Femur (tissue), 1 donor: ENCODE data around the gene MYO6.
"Not testable (repeated sequence)": the region's sequence is repeated elsewhere in the genome, so short reads cannot be mapped to it uniquely, and the experiment has no call there.

Experiments
- DNase-seq: peaks from one replicate; pipeline ENCODE4 v3.0.0-alpha.2; 2017

Gene MYO6

DNA sequence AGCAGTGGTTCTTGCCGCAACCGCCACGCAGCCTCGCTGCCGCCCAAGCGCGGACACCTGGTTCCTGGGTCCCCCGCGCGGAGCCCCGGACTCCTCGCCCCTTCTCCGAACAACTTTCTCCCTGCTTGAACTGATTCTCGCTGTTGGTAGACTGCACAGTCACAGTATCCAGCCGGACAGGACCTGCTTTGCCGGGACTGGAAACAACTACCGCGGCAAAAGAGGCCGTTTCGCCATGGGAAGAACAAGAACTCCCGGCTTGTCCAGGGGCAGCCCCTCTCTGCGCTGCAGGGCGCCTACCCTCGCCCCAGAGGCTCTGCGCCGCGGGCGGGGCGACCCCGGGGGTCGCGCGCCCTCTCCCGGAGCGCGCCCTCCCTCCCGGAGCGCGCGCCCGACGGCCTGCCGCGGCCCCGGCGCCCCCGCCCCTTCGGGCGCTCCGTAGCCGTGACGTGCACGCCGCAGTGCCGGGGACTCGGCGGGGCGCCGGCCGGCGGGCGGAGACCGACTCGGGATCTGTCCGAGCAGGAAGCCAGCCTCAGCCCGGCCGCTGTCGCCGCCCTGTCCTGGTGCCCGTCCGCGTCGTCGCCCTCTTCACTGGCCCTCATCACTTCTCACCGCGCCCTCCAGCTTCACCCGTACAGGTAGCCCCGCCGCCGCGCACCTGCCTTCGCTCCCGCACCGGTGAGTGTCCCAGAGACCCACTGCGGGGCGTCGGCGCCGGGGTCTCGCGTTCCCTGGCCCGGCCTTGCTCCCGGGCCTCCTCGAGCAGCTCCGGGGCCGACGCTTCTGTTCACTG lies at the start of gene MYO6:
Gene MYO6, plus strand, starts transcription at position 497 of the 796 bp plus-strand sequence. CDS start 68,309 bp downstream, outside the sequence.
- peak; percentile 78 for DNase-seq

DNA sequence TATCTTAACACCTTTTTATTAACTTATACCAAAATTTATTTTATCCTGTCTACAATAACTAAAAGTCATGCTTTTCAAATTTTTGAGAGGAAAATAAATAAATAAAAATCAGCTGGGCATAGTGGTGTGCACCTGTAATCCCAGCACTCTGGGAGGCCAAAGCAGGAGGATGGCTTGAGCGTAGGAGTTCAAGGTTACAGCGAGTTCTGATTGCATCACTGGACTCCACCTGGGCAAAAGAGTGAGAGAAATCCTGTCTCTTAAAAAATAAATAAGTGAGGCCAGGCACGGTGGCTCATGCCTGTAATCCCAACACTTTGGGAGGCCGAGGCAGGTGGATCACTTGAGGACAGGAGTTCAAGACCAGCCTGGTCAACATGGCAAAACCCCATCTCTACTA lies 40.7 kb upstream of the MYO6 start:
- not testable (repeated sequence) for DNase-seq

DNA sequence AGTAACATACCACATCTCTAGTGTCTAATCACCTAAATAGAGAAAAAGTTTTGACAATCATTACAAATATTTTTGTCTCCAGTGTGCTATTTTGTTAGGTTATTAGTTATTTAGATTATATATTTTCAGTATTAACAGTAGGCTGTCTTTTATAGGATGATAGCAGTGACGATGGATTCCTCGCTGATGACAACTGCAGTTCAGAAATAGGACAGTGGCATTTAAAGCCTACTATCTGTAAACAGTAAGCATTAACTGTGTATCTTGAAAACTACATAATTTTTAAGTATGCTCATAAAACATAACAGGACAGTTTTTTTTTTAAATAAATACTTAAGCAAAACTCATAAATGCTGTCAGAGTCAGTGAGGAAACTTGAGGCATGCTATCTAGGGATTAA lies 37.9 kb upstream of the MYO6 start:
- DNase-seq: no peak

DNA sequence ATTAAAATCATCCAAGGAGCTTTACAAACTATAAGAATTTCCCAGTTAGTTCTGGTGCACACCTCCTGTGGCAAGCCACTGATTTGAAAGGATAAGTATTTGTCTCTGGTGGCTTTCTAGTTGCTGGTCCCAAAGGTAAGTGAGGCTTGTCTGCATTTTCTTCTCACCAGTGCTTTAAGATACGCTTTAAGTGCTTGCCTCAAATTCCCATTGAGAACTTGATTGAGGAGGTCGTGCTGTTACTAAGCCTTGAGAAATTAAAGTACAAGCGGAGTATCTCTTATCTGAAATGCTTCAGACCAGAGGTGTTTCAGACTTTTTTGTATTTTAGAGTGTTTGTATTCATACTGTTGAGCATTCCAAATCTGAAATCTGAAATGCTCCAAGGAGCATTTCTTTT lies 29.9 kb upstream of the MYO6 start:
- no peak for DNase-seq

DNA sequence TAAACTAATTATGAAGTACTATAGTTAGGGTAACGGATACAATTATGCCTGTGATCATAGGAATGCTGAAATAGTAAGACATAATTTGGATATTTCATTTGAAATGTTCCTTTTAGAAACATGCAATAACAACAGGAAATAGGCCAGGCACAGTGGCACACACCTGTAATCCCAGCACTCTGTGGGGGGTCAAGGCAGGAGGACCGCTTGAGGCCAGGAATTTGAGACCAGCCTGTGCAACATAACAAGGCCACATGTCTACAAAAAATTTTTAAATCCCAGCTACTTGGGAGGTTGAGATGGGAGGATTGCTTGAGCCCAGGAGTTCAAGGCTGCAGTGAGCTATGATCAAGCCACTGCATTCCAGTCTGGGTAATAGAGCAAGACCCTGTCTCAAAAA lies 25.7 kb upstream of the MYO6 start:
- DNase-seq: no peak

DNA sequence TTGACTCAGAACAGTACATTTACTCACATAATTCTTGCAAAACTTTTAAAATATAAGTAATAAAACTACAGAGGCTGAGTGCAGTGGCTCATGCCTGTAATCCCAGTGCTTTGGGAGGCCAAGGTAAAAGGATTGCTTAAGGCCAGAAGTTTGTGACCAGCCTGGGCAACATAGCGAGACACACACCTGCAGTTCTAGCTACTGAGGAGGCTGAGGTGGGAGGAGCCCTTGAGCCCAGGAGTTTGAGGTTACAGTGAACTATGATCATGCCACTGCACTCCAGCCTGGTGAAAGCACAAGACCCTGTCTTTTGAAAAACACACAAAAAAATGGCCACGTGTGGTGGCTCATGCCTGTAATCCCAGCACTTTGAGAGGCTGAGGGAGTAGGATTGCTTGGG lies 21.8 kb upstream of the MYO6 start:
- no peak for DNase-seq

DNA sequence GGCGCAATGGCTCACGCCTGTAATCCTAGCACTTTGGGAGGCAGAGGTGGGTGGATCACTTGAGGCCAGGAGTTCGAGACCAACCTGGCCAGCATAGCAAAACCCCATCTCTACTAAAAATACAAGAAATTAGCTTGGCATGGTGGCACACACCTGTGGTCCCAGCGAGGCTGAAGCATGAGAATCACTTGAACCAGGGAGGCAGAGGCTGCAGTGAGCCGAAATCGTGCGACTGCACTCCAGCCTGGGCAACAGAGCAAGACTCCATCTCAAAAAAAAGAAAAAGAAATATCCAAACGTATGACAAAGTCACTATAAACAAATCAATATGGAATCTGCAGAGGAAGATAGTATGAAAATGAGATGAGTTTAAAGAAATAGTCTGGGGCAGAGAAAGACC lies 18.0 kb upstream of the MYO6 start:
- DNase-seq: not testable (repeated sequence)

DNA sequence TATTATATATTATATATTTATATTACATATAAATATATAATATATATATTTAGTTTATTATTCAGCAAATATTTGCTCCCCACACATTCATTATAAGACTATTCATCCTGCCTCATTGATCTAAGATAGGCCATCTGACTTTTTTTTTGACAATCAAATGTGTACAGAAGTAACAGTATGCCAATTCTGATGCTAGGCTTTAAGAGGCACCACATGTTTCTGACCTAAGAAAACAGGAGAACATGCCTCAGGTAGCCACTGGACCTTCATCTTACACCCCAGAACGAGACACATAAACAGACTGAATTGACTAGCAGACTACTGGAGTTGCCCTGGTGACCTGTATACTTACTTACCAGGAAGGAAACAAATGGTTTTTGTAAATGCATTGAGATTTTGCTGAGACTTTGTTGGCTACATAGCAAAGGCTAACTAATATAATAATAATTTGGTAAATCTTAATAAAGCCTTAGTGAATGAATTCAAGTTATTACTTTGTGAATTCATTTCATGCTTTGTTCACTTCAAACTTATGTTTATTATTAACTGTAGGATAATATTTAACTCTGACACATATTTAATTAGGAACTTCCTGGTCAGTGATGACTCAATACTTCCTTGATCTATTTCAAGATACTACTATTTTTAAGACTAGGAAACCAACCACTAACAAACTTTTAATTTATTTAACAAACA lies 13.4 kb upstream of the MYO6 start:
- DNase-seq: no peak

DNA sequence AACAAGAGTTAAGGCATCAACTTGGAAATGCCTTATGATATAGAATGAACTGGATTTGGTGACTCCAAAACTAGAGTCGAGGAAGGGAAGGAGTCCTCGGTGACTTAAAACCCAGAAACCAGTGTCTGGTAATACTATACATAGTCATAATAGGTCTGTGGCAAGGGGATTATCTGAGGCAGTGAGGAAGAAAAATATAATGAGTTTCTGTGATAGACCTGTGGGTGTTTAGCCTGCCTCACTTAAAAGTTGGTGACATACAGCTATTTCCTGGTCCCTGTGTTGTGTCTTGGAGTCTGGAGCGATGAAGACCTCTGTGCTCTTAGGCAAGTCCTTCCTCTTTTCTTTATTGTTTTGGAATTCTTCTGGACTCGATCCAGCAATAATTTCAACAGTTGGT lies 5.1 kb upstream of the MYO6 start:
- no peak for DNase-seq

DNA sequence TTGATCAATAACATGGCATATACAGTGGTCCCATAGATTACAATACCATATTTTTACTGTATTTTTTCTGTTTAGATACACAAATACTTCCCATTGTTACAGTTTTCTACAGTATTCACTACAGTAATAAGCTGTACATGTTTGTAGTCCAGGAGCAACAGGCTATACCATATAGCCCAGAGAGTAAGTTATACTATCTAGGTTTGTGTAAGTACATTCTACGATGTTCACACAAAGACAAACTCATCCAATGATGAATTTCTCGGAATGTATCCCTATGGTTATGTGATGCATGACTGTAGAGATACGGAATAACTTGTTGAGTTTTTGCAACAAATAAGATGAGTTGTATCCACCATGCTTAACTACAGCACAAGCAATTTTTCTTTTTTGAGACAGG lies 3.6 kb upstream of the MYO6 start:
- DNase-seq: no peak

DNA sequence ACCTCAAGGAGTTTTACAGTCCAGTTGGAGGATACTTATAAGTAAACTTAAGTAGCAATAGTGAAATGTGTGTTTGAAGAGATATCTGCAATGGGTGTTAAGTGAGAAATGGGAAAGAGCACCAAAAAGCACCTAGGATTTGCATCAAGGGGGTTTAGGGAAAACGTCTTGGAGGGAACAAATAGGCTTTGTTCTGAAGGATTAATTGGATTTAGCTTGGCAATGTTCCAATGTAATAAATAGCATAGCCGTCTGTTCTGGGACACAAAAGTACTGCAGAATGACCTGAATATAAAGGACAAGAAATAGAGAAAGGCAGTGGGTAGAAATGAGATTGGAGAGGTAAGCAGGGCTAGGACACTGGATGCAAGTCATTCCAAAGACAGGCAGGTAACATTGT lies 2.8 kb upstream of the MYO6 start:
- DNase-seq: no peak

DNA sequence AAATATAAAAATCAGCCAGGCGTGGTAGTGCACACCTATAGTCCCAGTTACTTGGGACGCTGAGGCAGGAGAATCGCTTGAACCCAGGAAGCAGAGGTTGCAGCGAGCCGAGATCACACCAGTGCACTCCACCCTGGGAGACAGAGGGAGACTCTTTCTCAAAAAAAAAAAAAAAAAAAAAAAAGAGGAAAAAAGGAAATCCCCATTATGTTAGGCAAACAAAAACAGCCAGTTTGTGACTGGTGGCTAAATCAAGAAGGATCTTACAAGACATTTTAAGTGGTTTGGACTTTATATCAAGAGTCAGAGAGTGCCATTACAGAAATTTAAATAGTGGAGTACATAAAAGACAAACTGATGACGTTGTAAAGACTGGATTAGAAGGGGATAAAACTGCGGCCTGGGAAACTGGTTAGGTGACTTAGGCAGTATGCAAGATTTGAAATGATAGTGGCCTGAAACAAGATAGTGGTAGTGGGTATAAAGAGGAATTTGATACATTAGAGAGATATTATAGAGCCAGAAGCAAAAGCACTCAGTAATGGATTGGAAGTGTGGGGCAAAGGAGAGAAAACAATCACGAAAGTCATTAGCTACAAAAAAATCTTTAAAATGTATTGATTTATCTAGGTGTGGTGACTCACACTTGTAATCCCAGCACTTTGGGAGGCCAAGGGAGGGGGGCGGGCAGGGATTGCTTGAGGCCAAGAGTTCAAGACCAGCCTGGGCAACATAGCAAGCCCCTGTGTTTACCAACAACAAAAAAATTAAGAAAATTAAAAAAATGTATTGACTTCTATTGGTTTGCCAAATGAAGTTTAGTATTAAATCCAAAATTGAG lies 1.7 kb upstream of the MYO6 start:
- DNase-seq: no peak

DNA sequence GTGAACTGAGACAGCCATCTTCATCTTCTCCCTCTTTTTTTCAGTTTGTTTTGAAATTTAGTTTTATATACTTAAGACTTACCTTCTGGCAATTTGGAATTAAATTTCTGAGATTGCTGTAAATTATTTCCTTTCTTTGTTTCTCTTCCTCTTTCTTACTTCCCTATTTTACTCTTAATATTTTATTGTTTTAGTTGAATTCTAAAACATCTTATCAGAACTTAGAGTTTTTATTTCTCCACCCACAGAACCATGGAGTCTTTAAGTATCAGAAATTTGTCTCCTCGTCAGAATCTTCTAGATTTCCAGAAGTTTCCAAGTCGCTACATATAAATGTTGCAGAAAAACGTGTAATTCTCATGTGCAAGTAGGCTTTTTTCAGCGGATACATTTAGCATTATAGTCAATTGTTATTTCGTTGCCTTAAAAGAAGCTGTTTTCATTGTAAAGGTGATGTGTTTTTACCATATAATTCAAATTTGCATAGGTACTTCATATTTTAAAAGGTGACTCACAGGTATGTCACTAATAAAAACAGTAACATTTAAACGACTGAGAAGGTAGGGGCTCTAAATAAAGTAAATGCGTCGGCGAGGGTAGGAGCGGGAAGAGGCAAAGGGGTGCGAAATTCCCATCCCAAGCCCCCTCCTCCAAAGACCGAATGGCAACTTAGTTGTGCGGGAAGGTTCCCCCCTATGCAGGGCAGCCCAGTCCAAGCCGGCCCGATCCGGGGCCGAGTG lies 866 bp upstream of the MYO6 start:
- no peak for DNase-seq

DNA sequence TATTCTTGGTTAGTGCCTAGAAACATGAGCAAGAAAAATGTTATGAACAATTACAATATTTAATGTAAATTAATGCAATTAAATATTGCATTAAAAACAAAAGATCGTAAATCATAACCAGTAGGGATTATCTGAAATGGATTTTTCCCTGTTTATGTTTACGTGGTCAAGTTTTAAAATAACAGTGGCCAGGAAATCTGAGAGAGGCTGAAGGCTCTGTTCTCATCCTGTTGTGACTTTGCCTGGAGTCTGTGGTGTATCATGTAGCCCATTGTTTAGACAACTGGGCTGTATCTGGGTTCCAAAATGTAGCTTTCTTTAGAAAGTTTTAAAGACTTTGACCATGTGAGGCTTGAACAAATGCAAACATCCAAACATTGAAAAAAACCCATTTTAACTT lies 2.4 kb downstream of the MYO6 start:
- DNase-seq: no peak

DNA sequence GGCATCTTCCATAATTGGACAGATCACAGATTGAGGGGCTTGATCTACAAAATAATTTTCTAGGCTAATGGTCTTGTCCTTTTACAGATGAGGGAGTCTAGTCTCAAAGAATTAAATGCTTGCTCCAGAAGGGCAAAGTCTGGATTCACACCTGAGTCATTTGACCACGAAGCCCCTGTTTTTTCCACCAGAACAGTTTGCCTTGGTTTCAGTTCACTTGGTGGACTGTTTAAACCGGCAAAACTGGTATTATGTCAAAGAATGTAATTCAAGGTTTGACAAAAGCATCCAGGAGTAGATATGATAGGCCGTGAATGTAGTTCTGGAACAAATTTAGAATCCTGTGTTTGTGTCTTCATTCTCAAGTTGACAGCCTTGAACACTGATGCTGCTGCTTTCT lies 3.3 kb downstream of the MYO6 start:
- DNase-seq: no peak

DNA sequence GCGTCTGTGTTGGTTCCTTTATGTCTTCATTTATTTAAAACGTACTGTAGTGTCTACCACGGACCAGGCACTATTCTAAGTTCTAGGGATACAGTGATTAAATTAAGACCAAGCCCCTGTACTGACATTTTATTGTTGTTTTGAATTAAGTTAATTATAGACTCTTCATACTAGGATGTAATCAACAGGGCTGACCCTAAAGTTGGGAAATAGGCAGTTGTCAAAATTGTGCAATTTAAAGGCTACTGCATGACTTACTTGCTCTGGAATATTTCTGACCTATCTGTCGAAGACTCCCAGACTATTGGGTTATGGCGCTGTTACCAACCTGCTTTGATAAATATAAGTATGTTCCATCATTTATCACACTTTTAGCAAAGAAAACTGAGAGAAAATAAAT lies 6.7 kb downstream of the MYO6 start:
- no peak for DNase-seq

DNA sequence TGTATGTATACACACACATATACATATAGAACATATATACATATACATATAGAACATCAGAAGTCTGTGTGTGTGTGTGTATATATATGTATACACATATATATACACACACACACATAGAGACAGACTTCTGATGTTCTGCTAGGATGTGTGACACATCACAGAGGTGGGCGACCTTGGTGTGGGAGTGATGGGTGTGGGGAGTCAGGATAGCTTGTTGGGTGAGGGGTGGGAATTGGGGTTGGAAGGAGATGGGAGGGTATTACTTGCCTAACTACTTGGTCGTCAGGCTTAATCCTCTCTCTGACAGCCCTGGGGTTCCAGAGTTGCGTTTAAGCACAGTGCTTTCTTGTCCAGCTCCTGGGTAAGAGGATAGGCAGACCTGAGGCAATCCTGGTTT lies 8.3 kb downstream of the MYO6 start:
- DNase-seq: no peak

DNA sequence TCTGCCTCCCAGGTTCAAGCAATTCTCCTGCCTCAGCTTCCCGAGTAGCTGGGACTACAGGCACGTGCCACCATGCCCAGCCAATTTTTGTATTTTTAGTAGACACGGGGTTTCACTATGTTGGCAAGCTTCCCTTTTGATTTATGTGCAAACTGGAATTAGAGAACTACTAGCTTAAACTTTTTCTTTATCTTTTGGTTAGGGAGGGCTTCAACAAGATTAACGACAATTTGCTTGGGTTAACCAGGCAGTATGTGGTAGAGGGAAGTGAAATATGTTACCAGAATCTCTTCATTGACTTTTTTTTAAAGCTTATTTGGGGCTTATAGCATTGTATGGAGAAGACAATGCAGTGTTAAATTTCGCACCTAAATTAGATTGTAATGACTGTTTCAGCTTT lies 9.0 kb downstream of the MYO6 start:
- no peak for DNase-seq

DNA sequence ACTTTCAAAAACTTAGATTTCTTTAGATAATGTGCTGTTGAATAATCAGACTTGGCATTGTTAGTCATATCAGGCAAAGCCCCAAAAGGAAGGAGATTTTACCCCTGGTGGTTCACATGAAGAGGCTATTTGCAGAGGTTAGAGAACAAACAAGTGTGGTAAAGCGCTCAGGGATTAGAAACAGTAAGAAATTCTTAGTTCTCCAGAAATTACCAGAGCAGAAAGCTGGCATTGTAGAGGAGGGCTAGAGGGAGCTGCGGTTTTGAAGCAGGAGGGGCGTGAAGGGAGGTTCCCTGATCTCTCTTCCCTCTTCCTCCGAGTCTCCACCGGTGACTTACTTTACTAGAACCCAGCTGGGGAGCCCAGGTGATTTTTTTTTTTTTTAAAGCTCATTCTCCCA lies 10.2 kb downstream of the MYO6 start:
- DNase-seq: no peak

DNA sequence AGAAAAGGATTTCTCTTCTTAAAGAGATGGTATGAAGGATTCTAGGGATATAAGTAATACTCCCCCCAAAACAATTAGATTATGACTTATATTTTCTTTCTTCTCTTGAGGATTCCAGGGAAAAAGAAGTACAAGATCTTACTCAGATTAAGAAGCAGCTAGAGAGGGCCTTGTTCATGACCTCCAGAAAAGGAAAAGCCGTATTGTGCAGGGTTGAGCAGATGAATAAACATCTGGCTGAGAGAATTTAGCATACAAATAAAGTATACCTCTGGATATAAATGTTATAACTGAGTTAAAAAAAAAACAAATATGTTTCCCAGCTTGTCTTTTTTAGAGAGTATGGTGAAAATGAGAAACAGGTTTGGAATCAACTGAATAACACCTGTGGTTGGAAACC lies 11.3 kb downstream of the MYO6 start:
- no peak for DNase-seq

DNA sequence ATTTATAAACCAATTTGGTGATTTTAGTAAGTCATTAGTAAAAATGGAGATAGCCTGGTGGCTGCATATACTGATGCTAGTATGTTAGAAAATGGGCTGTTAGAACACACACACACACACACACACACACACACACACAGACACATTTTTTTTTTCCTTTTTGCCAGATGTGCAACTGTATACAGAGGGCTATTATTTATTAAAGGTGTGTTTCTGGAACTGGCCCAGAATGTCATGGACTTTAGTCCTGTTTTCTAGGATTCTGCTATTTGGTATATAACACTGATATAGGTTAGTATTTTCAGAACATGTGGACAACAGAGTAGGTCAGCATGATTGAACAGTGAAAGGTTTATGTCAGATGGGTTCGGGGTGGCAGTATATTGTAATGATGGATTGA lies 12.4 kb downstream of the MYO6 start:
- no peak for DNase-seq

DNA sequence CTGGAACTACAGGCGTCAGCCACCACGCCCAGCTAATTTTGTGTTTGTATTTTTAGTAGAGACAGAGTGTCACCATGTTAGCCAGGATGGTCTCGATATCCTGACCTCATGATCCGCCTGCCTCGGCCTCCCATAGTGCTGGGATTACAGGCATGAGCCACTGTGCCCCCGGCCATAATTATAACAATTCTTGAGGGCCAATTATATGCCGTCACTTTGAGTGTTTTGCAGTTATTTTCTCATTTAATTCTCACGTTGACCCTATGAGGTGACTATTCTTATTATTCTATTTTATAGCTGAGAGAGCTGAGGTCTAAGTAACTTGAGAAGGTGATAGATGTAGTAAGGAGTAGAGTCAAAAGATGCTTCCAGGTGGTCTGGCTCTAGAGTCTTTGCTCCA lies 13.0 kb downstream of the MYO6 start:
- no peak for DNase-seq

DNA sequence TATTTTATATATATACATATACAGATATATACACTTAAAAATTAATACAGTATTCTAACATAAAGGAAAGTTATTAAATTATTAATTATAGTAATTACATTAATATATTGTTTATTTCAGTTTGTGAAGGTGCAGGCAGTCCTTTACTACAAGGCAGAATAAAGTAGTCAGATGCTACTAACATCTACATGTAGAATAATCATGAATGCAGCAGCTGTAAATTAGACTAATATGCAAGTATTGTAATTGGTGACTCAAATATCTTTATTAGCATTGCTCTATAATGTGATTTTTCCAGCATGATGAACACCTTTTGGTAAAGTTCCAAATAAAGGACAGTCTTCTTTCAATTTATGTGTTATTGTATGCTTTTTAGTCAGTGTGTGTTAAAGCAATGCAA lies 17.3 kb downstream of the MYO6 start:
- no peak for DNase-seq
